Skin epidermis (tissue), 12 donors: ENCODE measurements around the gene HCN2.
A peak's percentile ranks its signal among the peaks of the same experiment; 100 is the strongest.

Experiments
- H3K27ac ChIP-seq, 21 experiments: fragments of 200-600 bp; sonication (generic) in 11 of 21; one replicate each; pipeline ENCODE4 v1.5.0; 2020; ENCODE audit warnings: mild to moderate bottlenecking in 3 of 21, inconsistent platforms in 2 of 21, moderate library complexity in 2 of 21
- H3K4me3 ChIP-seq, 7 experiments: fragments of 200-600 bp; sonication (generic) in 2 of 7; one replicate each; pipeline ENCODE4 v1.5.0; 2020; ENCODE audit warnings: inconsistent platforms in 2 of 7, mild to moderate bottlenecking in 2 of 7, moderate library complexity in 1 of 7

Gene HCN2

DNA sequence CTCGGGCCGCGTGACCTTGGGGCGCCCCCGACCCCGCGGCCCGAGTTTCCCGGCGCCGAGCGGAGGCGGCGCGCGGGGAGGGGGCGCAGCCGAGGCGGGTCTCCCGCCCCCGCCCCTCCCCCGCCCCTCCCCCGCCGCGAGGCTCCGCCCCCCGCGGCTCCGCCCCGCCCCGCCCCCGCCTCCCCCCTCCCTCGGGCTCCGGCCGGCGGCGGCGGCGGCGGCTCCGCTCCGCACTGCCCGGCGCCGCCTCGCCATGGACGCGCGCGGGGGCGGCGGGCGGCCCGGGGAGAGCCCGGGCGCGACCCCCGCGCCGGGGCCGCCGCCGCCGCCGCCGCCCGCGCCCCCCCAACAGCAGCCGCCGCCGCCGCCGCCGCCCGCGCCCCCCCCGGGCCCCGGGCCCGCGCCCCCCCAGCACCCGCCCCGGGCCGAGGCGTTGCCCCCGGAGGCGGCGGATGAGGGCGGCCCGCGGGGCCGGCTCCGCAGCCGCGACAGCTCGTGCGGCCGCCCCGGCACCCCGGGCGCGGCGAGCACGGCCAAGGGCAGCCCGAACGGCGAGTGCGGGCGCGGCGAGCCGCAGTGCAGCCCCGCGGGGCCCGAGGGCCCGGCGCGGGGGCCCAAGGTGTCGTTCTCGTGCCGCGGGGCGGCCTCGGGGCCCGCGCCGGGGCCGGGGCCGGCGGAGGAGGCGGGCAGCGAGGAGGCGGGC is at the start of gene HCN2:
Gene HCN2, plus strand, starts transcription at position 189 of the 703 bp plus-strand sequence. Its CDS starts 65 bp downstream, at position 254.
- Histone ChIP-seq H3K4me3 (peak within 1 kb of the TSS in 3 of 7 experiments; percentile 8 to 22 (median 22)), H3K27ac (no peak within 1 kb of the TSS)

DNA sequence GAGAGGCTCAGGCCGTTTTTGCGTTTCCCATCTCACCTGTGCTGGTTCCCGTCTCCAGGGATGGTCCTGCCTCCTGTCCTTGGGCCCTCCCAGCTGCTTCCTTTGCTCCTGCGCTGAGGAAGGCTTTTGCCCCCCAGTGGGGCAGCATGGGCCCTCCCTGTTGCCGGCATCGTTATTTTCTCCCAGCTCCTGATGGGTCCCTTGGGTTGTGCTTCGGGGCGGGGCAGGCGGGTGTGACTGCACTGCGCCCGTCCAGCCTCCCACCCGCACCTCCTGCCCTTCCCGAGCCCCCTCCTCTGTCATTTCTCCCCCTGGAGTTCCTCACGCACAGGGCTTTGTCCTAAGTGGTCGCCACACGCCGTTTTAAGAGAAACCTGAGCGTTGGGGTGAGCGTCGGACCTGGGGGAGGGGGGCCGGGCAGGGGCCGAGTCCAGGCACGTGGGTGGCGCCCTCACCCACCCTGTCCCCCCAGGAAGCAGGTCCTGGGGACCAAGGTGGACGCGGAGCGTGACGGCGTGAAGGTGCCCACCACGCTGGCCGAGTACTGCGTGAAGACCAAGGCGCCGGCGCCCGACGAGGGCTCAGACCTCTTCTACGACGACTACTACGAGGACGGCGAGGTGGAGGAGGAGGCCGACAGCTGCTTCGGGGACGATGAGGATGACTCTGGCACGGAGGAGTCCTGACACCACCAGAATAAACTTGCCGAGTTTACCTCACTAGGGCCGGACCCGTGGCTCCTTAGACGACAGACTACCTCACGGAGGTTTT is 48.6 kb upstream of the HCN2 start:
- Histone ChIP-seq H3K27ac (no peak overlapping the region), H3K4me3 (no peak overlapping the region)

DNA sequence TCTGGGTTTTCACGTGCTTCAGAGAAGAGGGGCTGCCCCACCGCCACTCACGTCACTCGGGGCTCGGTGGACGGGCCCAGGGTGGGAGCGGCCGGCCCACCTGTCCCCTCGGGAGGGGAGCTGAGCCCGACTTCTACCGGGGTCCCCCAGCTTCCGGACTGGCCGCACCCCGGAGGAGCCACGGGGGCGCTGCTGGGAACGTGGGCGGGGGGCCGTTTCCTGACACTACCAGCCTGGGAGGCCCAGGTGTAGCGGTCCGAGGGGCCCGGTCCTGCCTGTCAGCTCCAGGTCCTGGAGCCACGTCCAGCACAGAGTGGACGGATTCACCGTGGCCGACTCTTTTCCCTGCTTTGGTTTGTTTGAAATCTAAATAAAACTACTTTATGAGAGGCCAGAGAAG is 48.0 kb upstream of the HCN2 start:
- Histone ChIP-seq H3K4me3 (no peak overlapping the region), H3K27ac (no peak overlapping the region)

DNA sequence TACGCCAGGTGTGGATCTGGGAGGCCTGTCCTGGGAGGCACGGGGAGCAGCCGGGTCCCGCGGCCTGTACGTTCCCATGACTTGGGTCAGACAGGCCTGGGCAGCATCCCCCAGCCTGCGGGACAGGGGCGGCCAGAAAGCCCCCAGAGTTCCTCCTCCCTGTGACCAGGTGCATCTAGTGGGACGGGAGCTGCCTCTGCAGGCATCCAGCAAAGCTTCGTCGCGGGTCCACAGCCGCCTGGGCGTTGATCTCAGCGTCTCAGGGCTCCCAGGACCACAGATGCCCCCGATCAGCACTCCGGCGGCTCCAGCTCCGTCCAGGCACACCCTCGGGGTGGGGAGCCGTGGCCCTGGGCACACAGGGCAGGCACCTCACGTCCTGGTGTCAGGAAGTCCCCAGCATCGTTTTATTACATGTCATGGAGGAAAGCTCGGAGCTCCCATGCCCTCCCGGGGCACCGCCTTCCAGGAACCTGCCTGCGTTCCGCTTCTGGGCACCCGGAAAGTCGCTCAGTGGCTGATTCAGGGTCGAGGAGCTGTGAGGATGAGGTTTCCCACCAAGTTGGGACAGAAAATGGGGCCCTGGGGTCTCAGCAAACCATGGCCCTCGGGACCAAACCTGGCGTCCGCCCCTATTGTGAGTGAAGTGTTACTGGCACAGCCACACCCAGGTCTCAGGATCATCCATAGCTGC is 47.4 kb upstream of the HCN2 start:
- no peak overlapping the region for H3K27ac ChIP-seq

DNA sequence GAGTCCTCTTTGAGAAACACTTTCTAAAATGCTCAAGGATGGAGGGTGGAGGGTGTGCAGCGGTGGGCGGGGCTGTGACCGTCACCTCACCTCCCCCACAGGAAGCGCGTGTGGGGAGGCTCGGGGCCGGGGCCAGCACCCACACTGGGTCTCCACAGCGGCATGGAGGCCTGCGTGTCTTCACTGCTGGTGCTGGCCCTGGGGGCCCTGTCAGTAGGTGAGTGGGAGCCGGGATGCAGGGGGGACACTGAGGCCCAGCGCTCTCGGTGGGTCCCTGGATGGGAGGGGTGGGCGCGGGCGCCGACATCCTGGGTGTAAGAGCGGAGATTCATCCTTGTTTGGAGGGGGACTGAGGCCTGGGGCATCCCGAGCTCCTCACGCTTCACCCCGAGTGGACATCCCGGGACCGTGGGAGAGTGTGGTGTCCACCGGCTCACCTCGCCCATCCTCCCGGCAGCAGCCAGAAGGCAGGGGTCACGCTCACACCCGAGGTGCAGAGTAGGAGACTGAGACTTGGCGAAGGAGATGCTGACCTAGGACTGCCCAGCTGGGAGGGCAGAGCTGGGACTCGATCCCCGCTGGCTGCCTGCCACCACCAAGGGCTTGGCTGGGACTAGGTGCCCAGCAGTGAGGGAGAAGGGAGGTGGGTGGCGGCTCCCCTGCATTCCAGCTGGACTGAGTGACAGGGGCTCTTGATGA is 45.6 kb upstream of the HCN2 start, which contains the start of gene GZMM:
Gene GZMM, plus strand, starts transcription at position 144 of the 699 bp plus-strand sequence. Its CDS starts 19 bp downstream, at position 163.
- Histone ChIP-seq H3K27ac (peak within 1 kb of the TSS in 7 of 21 experiments; percentile 35 to 84 (median 65)), H3K4me3 (peak within 1 kb of the TSS in 6 of 7 experiments; percentile 2 to 29 (median 12))

More for the DNA sequence above, 47.4 kb upstream of the HCN2 start:
- H3K4me3 ChIP-seq = no peak overlapping the region

DNA sequence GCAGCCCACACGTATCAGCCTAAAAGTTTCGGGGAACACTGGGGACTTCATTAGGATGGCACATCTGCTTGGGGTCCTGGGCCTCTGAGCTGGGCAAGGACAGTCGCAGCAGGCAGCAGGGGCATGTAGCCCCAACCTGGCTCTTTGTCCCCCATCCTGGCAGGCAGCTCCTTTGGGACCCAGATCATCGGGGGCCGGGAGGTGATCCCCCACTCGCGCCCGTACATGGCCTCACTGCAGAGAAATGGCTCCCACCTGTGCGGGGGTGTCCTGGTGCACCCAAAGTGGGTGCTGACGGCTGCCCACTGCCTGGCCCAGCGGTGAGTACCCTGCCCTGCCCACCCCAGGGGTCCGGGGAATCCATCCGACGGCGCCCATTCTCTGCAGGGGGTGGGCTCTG is 42.6 kb upstream of the HCN2 start:
- H3K27ac ChIP-seq = no peak overlapping the region
- no peak overlapping the region for H3K4me3 ChIP-seq

DNA sequence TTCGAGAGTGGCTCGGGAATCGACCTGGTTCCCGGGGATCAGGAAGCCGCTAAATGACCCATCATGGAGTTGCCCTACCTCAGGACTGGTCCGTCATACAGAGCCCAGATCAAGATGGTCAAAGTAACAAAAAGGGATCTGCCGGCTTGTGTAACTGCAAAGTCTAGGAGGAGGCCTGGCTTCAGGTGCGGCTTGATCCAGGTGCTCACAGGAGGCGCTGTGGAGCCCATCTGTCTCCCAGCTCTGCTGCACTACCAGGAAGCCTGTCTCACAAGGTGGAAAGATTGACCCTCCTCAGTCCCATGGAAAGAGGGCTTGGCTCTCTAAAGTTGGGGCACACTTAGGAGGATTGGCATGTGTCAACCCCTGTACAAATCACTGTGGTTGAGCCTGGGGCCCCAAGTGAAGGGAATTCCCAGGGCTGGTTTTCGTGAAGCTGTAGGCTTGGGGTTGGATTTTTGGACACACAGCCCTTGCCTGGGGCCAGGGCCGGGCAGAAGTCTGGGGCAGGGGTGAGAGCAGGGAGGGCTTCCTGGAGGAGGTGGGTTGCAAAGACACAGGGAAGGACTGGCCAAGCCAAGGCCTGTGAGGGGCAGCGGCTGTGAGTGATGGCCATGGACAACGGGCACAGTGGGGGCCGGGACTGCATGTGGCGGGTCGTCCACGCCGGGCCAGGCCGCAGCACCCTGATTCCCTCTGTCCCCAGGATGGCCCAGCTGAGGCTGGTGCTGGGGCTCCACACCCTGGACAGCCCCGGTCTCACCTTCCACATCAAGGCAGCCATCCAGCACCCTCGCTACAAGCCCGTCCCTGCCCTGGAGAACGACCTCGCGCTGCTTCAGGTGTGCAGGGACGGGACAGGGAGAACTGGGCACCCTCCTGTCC is 41.6 kb upstream of the HCN2 start:
- Histone ChIP-seq H3K4me3 (no peak overlapping the region), H3K27ac (no peak overlapping the region)

DNA sequence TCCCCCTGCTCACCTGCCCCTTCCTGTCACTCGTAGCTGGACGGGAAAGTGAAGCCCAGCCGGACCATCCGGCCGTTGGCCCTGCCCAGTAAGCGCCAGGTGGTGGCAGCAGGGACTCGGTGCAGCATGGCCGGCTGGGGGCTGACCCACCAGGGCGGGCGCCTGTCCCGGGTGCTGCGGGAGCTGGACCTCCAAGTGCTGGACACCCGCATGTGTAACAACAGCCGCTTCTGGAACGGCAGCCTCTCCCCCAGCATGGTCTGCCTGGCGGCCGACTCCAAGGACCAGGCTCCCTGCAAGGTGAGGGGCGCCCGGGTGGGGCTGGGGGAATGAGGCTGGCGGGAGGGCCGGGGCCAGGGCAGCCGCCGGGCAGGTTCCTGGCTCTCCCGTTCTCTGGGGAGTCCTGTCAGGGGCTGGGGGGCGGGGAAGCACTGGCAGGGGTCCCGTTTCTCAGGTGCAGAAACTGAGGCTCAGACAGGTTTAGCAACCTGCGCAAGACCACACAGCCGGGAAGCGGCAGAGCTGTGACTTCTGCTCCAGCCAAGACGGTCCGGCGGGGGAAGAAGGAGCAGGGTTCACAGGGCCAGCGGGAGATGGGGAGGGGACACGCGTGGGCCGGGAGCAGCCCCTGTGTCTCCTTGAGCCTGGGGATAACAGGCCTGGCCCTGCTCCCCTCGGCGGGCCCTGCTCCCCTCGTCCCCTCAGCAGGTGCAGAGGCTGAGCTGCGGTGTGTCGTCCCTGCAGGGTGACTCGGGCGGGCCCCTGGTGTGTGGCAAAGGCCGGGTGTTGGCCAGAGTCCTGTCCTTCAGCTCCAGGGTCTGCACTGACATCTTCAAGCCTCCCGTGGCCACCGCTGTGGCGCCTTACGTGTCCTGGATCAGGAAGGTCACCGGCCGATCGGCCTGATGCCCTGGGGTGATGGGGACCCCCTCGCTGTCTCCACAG is 40.5 kb upstream of the HCN2 start:
- no peak overlapping the region for H3K4me3 ChIP-seq

DNA sequence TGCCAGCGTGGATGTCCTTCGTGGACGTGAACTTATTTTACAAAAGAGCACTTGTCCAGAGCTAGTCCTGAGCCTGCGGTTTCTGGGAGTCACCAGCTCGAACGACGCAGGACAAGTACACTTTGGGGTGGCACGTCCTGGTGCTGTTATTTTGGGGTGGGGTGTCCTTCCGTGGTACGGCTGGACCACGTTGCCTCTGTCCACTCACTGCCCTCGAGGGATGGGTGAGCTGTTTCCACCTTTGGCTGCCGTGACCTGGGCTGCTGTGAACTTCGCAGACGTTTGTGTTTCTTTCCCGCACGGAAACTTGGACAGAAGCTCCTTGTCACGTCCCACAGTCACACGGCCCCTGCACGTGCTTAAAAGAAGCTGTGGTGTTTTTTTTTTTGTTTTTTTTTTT is 34.9 kb upstream of the HCN2 start:
- Histone ChIP-seq H3K4me3 (no peak overlapping the region), H3K27ac (no peak overlapping the region)

More for the DNA sequence above, 40.5 kb upstream of the HCN2 start:
- H3K27ac ChIP-seq = no peak overlapping the region

DNA sequence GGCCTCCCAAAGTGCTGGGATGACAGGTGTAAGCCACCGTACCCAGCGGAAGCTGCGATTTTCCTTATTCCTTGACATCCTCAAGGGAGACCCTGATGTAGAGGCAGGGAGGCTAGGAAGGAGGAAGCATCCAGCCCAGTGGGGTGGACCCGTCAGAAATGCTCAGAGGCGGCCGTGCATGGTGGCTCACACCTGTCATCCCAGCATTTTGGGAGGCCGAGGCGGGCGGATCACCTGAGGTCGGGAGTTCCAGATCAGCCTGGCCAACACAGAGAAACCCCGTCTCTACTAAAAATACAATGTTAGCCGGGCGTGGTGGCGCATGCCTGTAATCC is 34.2 kb upstream of the HCN2 start:
- no peak overlapping the region for H3K4me3 ChIP-seq
- no peak overlapping the region for H3K27ac ChIP-seq

DNA sequence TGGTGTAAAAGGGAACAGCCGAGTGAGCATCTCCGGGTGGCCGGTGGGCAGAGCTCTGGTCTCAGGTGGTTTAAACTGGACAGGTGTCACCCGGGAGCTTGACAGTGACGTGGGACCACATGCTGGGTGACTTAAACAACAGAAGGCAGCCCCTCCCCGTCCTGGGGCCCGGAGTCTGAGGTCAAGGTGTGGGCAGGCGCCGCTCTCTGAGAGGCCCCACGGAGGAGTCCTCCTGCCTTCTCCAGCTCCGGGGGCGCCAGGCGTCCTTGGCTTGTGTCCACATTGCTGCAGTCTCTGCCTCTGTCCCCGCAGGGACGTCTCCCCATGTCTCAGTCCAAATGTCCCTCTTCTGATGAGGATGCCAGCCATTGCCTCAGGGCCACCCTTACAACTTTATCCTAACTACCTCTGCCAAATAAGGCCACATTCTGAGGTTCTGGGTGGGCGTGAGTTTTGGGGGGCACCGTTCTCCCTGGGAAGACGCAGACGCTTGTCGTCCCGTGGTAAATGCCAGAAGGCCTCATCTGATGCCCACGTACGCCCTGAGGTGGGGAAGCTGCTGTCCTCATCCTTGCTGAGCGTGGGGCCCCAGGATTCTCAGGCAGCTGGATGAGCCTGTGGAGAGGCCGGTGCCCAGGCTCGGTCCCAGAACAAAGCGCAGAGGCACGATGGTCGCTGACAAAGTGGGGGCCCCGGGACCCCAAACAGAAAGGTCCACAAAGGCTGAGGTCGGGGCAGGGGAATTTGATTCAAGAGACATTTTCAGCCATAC is 32.9 kb upstream of the HCN2 start:
- Histone ChIP-seq H3K27ac (no peak overlapping the region), H3K4me3 (no peak overlapping the region)

DNA sequence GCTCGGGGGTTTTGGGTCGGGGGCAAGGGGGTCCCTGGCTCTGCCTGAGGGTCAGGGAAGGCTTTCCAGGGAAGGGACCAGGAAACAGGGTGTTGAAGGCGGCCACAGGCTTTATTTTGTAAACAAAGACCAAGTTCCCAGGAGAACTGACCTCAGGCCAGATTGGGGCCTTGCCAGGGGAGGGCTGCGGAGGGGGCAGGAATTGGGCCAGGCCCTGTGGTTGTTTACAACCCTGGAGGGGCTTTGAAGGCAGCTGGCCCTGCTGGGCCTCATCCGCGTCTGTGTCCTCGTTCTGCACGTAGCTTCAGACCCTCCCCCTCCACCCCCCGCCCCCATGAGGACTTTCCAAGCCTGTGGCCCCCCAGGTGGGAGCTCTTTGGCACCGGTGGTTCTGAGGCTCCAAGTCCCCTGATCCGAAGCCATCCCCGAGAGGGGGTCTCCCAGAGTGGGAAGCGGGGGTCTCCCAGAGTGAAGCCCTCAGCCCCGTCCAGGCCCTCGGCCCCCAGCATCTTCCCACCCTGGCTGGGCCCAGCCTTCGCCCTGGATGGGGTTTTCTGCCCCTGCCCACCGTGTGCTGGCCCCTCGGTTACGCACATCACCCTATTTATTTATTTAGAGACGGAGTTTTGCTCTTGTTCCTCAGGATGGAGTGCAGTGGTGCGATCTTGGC is 30.8 kb upstream of the HCN2 start:
- Histone ChIP-seq H3K4me3 (no peak overlapping the region), H3K27ac (peak overlapping the region in 1 of 21 experiments; percentile 6)

DNA sequence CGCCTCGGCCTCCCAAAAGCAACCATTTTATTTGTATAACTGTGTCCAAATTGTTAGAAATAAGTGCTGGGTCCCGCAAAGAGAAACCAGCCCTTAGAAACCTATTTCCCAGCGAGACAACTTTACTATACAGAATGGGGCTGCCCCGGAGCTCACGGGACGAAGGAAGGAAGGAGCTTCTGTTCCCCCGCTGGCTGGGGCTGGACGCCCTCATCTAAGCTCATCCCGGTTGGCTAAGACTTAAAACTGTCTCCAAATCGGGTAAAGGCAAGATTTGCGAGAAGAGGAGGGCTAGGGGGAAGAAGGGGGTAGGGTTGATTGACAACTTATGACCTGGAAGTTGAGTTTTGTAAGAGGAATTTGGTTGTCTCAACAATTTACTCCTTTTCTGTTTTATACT is 29.6 kb upstream of the HCN2 start:
- H3K27ac ChIP-seq = no peak overlapping the region
- H3K4me3 ChIP-seq = no peak overlapping the region

DNA sequence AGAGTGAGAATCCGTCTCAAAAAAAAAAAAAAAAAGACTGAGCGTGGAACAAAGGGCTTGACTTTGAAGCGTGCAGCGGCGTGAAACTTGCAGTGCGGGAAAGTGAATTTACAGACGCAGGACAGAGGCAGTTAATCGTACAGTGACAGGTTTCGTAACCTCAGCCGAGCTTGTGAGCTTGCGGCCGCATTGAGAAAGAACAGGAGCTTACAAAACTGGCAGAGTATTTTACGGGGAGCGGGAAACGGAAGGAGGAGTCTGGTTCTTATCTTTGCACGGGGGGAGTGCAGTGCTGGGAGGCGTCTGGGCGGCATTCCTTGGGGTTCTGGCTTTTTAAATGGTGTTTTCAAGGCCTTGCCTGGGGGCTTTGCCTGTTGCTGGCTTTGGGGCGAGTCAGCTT is 23.3 kb upstream of the HCN2 start:
- Histone ChIP-seq H3K4me3 (no peak overlapping the region), H3K27ac (no peak overlapping the region)

DNA sequence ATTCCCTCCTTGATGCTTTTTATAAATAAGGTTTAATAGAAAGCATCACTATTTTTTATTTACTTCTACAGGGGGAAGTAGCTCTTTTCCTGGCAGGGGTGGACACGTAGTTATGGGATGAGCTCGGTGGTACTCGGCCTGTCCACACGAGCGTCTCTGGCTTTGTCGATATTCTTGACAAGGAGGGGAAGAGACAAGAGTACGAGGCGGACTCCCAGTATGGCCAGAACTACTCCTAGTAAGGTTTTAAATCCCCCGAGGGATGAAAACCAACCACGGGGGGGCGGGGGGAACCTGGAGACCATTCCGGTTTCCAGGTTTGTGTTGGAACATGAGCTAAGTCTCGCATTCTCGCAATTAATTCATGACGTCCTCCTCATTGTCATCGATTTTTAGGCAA is 22.8 kb upstream of the HCN2 start:
- Histone ChIP-seq H3K27ac (peak overlapping the region in 1 of 21 experiments; percentile 14), H3K4me3 (no peak overlapping the region)

DNA sequence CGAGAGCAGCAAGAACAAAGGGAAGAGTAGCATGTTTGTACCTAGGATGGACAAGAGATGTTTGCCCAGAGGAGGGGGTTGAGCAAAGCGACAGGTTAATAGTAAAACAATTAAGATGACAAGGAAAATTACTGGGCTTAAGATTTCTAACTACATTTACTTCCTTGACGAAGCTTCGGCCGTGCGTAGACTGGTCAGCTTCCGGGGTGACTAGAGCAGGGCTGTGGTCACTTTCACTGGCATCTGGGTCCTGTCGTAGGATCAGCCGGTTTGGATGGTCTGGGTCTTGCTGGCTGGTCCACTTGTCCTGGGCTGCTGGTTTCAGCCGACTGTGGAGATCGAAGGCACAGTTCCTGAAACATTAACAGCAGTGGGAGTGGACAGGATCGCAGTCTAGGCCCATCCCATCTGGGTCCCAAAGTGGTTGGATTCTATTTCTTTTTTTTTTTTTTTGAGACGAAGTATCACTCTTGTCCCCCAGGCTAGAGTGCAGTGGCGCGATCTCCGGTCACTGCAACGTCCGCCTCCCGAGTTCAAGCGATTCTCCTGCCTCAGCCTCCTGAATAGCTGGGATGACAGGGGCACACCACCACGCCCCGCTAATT is 22.3 kb upstream of the HCN2 start:
- H3K27ac ChIP-seq = no peak overlapping the region

More for the DNA sequence above, 22.3 kb upstream of the HCN2 start:
- no peak overlapping the region for H3K4me3 ChIP-seq
